Measurements from ENCODE around the gene PKD2. TPM values are rescaled to one million over a fixed set of nuclear protein-coding genes. Genes with fewer than 3 reads are reported as not detected.

The PKD2 gene
- total and polyA plus RNA-seq, 2 of the 13 experiments (the other 11 are each of a cell fraction or from before 2014, with no cell fraction given), result 5.6 to 9.1 TPM

- TF ChIP-seq, protein P1, sequence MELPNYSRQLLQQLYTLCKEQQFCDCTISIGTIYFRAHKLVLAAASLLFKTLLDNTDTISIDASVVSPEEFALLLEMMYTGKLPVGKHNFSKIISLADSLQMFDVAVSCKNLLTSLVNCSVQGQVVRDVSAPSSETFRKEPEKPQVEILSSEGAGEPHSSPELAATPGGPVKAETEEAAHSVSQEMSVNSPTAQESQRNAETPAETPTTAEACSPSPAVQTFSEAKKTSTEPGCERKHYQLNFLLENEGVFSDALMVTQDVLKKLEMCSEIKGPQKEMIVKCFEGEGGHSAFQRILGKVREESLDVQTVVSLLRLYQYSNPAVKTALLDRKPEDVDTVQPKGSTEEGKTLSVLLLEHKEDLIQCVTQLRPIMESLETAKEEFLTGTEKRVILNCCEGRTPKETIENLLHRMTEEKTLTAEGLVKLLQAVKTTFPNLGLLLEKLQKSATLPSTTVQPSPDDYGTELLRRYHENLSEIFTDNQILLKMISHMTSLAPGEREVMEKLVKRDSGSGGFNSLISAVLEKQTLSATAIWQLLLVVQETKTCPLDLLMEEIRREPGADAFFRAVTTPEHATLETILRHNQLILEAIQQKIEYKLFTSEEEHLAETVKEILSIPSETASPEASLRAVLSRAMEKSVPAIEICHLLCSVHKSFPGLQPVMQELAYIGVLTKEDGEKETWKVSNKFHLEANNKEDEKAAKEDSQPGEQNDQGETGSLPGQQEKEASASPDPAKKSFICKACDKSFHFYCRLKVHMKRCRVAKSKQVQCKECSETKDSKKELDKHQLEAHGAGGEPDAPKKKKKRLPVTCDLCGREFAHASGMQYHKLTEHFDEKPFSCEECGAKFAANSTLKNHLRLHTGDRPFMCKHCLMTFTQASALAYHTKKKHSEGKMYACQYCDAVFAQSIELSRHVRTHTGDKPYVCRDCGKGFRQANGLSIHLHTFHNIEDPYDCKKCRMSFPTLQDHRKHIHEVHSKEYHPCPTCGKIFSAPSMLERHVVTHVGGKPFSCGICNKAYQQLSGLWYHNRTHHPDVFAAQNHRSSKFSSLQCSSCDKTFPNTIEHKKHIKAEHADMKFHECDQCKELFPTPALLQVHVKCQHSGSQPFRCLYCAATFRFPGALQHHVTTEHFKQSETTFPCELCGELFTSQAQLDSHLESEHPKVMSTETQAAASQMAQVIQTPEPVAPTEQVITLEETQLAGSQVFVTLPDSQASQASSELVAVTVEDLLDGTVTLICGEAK (IDR thresholded peaks at IDR 0.05), result no peak
- TF ChIP-seq, protein P1 (CRISPR knock-in tag; IDR thresholded peaks at IDR 0.05), result no peak
- no peak for TF ChIP-seq ZNF101 (CRISPR knock-in tag; IDR thresholded peaks at IDR 0.05; ENCODE audit: borderline replicate concordance, low read depth)
- TF ChIP-seq ZNF274 (CRISPR knock-in tag; IDR thresholded peaks at IDR 0.05), result 0 out of 2 replicates have a peak, but pooled peaks have one; percentile 13
- no peak for TF ChIP-seq ZNF780A (CRISPR knock-in tag; IDR thresholded peaks at IDR 0.05)
- no peak for TF ChIP-seq SIN3B (IDR thresholded peaks at IDR 0.05; ENCODE audit: low read length)
- no peak for TF ChIP-seq CREBL2 (CRISPR knock-in tag; IDR thresholded peaks at IDR 0.05; ENCODE audit: borderline replicate concordance)
- TF ChIP-seq, protein P2, sequence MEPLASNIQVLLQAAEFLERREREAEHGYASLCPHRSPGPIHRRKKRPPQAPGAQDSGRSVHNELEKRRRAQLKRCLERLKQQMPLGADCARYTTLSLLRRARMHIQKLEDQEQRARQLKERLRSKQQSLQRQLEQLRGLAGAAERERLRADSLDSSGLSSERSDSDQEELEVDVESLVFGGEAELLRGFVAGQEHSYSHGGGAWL (CRISPR knock-in tag; IDR thresholded peaks at IDR 0.05), result no peak
- no peak for TF ChIP-seq NKX3-1 (CRISPR knock-in tag; IDR thresholded peaks at IDR 0.05)
- TF ChIP-seq ZNF574 (CRISPR knock-in tag; IDR thresholded peaks at IDR 0.05), result peak; percentile 62
- no peak for TF ChIP-seq PRDM10 (CRISPR knock-in tag; IDR thresholded peaks at IDR 0.05; ENCODE audit: low read depth)
Measured at GRCh38 chr4:88007304-88008121, at the start of gene PKD2 (continued).

Data from HepG2 (cell line).